Right lobe of liver (tissue), 4 donors: Measurements from ENCODE around the gene MYO15B.

Experiments
- CTCF ChIP-seq, 4 donors: fragments of 200-600 bp in 3 of 4; fragments of 450-650 bp in 1 of 4; IDR thresholded peaks; one replicate each; pipeline versions ENCODE4 v1.5.1 to v1.8.0; 2016 to 2022; ENCODE audit warnings: antibody characterized with exemption in 4 of 4, mild to moderate bottlenecking in 2 of 4
- POLR2A ChIP-seq: fragments of 450-650 bp; IDR thresholded peaks from one replicate; pipeline ENCODE4 v1.6.1; 2017; ENCODE audit warnings: antibody characterized with exemption, mild to moderate bottlenecking
- donor health status: DM: no; HTN: no; CAD: no.
- donor health status: DM: no; HTN: no; CAD: no.
- donor health status: DM: no; HTN: yes; CAD: no.

DNA sequence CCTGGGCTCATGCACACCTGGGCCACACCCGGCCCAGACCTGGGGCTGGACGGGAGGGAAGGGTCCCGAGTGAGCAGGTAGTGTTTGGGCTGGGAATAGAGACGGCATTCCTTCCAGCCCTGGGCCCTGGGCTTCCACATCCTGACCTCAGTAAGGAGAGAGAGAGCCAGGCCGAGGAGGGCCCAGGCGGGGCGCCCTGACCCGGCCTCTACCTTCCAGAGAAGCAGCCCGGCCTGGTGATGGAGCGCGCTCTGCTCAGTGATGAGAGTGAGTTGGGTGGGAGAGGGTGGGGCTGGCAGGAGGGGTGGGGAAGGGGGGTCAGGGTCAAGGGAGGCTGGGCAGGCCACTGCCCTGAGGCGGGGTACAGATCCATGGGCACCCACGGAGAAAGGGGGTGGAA, 13.6 kb upstream of the MYO15B start:
- TF ChIP-seq POLR2A (no peak), CTCF (IDR thresholded peaks at IDR 0.05) (no peak)
